SH-SY5Y (cell line): Measurements from ENCODE around the gene CIROP.

Source experiments
- GATA2 ChIP-seq: IDR thresholded peaks from 2 replicates; pipeline ENCODE4 v1.6.1; 2011; ENCODE audit warnings: mild to moderate bottlenecking, low read depth, low read length
- GATA3 ChIP-seq: IDR thresholded peaks from 2 replicates; pipeline ENCODE4 v1.6.1; 2011; ENCODE audit warnings: low read depth, mild to moderate bottlenecking, low read length, moderate library complexity

DNA sequence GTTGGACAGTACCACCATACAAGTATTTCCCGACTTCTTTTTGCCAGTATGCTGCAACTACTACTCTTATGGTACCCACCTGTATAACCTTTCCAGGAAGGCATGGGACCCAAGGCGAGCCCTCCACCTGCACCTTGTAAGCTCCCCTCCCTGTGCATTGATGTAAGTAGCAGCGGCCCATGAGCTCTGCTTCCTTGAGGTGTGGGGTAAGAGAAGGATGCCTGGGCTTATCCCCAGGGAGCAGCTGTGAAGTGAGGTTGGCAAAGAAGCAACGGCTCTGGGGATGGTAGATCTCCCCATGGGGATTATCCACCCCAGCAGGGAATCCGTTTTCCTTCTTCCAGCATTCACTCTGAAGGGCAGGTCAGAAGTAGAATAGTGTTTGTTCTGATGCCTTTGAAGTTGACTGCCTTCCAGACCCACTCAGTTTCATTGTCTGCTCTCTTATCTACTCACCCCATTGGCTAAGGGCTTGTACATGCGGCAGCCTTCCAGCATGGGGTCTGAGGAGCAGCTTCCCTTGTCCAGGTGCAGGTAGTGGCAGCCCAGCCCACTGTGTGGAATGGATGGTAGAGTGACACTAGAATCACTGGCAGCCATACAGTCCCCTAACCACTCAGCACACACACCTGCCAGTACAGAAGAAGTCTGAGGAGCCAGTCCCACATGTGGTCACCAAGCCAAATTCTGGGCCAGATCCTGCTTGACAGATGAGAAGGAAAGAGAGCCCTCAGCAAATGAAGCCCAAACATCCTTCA is 3.4 kb downstream of the CIROP start:
- TF ChIP-seq GATA2 (no peak), GATA3 (no peak)
